Caco-2 (cell line): ENCODE results near the gene HOOK1. TPM values are rescaled to one million over a fixed set of nuclear protein-coding genes. Genes with fewer than 3 reads are reported as not detected.

Experiments used
- BruUV-seq: library from RNA; stranded (reverse); fragments of 400-500 nt; replicated peaks from 2 replicates; lab custom pipeline; 2021; lab: Mats Ljungman, UMichigan
- CTCF ChIA-PET: fragments of 300-600 bp; sonication (Branson Sonifier 250); formaldehyde crosslinking; loops from one replicate; lab custom pipeline; 2022; ENCODE audit warnings: antibody characterized with exemption; lab: Charles Lee
- POLR2A ChIA-PET: fragments of 300-600 bp; sonication (Branson Sonifier 250); formaldehyde crosslinking; loops from one replicate; lab custom pipeline; 2022; ENCODE audit warnings: antibody characterized with exemption; lab: Charles Lee
- DNase-seq, 2 experiments: peaks; one replicate each; pipeline versions ENCODE4 v3.0.0 to v3.0.0-alpha.2; 2020 to 2022
- H3K27me3 ChIP-seq: replicated peaks from 2 replicates; pipeline ENCODE4 v1.6.0; 2011; ENCODE audit warnings: low read length; ENCODE audit not compliant: control insufficient read depth, insufficient read depth
- H3K36me3 ChIP-seq: 2 replicates; pipeline ENCODE4 v1.5.1; 2011; ENCODE audit warnings: low read length; ENCODE audit not compliant: control insufficient read depth, insufficient read depth
- H3K4me1 ChIP-seq: fragments of 250-450 bp; sonication (Bioruptor Pico); 2 replicates; pipeline ENCODE4 v1.5.1; 2020; ENCODE audit warnings: mild to moderate bottlenecking
- H3K4me3 ChIP-seq: 2 replicates; pipeline ENCODE4 v1.5.1; 2011; ENCODE audit warnings: low read depth, mild to moderate bottlenecking, control low read depth, low read length
- H3K9me3 ChIP-seq: fragments of 250-450 bp; sonication (Bioruptor Pico); 2 replicates; pipeline ENCODE4 v1.5.1; 2020; ENCODE audit warnings: mild to moderate bottlenecking, moderate library complexity
- H3K27ac Mint-ChIP-seq: one replicate; pipeline ENCODE4 v1.8.0; 2022; ENCODE audit warnings: mixed read lengths; ENCODE audit not compliant: unreplicated experiment
- H3K27me3 Mint-ChIP-seq: one replicate; pipeline ENCODE4 v1.8.0; 2022; ENCODE audit warnings: mixed read lengths; ENCODE audit not compliant: insufficient read depth, unreplicated experiment
- H3K36me3 Mint-ChIP-seq: one replicate; pipeline ENCODE4 v1.8.0; 2022; ENCODE audit warnings: mild to moderate bottlenecking, mixed read lengths; ENCODE audit not compliant: insufficient read depth, unreplicated experiment
- H3K4me1 Mint-ChIP-seq: one replicate; pipeline ENCODE4 v1.8.0; 2022; ENCODE audit warnings: low read depth, mixed read lengths; ENCODE audit not compliant: unreplicated experiment
- H3K4me3 Mint-ChIP-seq: one replicate; pipeline ENCODE4 v1.8.0; 2022; ENCODE audit warnings: mild to moderate bottlenecking, moderate library complexity, mixed read lengths; ENCODE audit not compliant: unreplicated experiment
- H3K9me3 Mint-ChIP-seq: one replicate; pipeline ENCODE4 v1.8.0; 2022; ENCODE audit warnings: mixed read lengths; ENCODE audit not compliant: unreplicated experiment
- intact Hi-C: fragments of 100-400 bp; cut with micrococcal nuclease; formaldehyde crosslinking; loops from one replicate; pipeline ENCODE4 v1.10.0; 2022; ENCODE audit not compliant: unreplicated experiment
- total RNA-seq: library from RNA; stranded (reverse); gene quantifications from 2 replicates; pipeline ENCODE4 v1.2.3, GENCODE V29; 2022
- TF ChIP-seq, protein P1 (sequence below), 2 experiments: fragments of 200-600 bp in 1 of 2; IDR thresholded peaks; 1 replicate in 1 of 2; 2 replicates in 1 of 2; pipeline versions ENCODE4 v1.5.1 to v1.8.0; 2011 to 2022; ENCODE audit warnings: antibody characterized with exemption in 1 of 2, control low read depth in 1 of 2, inconsistent platforms in 1 of 2, low read depth in 1 of 2, low read length in 1 of 2, mild to moderate bottlenecking in 1 of 2, moderate library complexity in 1 of 2; ENCODE audit not compliant: insufficient read depth in 1 of 2, severe bottlenecking in 1 of 2, unreplicated experiment in 1 of 2

Gene HOOK1
- total RNA-seq, 1 experiment from 2014 or later, result 25.2 TPM

DNA sequence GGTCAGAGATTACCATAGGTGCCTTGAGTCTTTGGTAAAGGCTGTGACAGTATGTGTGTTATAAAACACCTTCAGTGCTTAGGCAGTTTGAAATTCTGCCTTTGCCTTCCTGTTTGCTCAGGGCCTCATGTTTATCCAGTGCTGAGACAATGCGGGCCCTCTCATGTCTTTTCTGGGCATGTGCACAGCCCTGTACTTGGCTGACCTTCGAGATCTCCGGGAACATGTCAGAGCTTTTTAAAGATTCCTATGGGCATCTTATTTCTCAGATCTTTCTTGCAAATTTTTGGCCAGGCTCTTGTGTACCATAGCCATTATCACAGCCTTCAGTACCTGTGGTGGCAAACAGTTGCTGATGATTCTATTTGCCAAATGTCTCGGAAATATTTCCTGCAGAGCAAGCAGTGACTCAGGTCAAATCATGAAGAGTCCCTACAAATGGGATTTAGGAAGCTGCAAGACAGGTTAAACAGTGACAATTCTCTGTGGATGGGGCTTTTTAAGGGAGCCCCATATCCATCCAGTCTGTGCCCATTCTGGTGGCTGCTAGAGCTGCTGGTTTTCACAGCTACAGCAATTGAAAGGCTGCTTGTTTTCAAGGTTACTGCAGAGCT lies 42.1 kb downstream of the HOOK1 start:
- ChIA-PET POLR2A (interaction anchor here (0.8 kb wide), 1 partner anchor 43 kb away, joined by 3 read pairs; no protein-coding TSS in a partner anchor), CTCF (interaction anchor here (1.9 kb wide), 1 partner anchor 90 kb away, joined by 5 read pairs; no protein-coding TSS in a partner anchor)
- Mint-ChIP-seq H3K27ac (peak overlapping the region; percentile 37), H3K36me3 (peaks cover 8% of the 10 kb centered on the region), H3K9me3 (peaks cover 7% of the 10 kb centered on the region), H3K4me3 (peak overlapping the region; percentile 41), H3K27me3 (no peaks in the 10 kb centered on the region), H3K4me1 (peaks cover 10% of the 10 kb centered on the region)
- no peak overlapping the region for H3K4me3 ChIP-seq
- peaks cover 22% of the 10 kb centered on the region for H3K4me1 ChIP-seq
- no TSS peak for BruUV-seq
- H3K9me3 ChIP-seq, result no peaks in the 10 kb centered on the region
- TF ChIP-seq, protein P1, sequence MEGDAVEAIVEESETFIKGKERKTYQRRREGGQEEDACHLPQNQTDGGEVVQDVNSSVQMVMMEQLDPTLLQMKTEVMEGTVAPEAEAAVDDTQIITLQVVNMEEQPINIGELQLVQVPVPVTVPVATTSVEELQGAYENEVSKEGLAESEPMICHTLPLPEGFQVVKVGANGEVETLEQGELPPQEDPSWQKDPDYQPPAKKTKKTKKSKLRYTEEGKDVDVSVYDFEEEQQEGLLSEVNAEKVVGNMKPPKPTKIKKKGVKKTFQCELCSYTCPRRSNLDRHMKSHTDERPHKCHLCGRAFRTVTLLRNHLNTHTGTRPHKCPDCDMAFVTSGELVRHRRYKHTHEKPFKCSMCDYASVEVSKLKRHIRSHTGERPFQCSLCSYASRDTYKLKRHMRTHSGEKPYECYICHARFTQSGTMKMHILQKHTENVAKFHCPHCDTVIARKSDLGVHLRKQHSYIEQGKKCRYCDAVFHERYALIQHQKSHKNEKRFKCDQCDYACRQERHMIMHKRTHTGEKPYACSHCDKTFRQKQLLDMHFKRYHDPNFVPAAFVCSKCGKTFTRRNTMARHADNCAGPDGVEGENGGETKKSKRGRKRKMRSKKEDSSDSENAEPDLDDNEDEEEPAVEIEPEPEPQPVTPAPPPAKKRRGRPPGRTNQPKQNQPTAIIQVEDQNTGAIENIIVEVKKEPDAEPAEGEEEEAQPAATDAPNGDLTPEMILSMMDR (IDR thresholded peaks at IDR 0.05; ENCODE audit: insufficient read depth in 1 of 2, low read depth in 1 of 2, low read length in 1 of 2, severe bottlenecking in 1 of 2, unreplicated experiment in 1 of 2), result no peak
- intact Hi-C loops, result loop anchor here (2.0 kb wide), 1 partner anchor 42 kb away; the partner anchor contains the start of gene HOOK1
- peak; percentile 49 to 70 for DNase-seq
- H3K27me3 ChIP-seq, result no peaks in the 10 kb centered on the region
- H3K36me3 ChIP-seq, result no peaks in the 10 kb centered on the region

DNA sequence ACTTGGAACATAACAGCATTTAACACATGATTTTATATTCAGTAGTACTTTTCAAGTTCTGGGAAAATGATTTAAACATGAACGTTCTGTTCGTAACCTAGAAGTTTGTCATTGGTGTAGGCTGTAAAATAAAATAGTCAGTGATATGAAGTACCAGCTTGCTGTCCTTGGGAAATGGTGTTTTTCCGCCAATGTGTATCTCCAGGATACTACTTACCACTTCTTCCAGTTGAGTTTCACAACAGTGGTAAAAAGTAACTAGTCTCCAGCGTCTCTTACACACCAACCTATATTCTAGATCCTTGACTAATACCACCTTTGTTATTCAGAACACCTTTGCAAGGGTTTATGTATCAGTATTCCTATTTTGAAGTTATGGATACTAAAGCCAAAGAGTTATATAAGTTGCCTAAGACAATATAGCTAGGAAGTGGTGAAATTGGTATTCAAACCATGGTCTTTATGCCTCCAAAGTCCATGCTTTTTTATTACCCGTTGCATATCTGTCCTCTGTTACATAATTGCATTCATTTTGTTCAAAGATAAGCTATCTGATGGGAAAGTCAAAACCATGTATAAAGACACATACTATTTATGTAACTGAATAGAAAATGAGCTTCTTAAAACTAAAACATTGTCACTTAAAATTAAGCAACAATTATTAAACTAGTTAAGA lies 43.1 kb downstream of the HOOK1 start:
- Mint-ChIP-seq H3K4me1 (peaks cover 10% of the 10 kb centered on the region), H3K4me3 (no peak overlapping the region), H3K36me3 (peaks cover 8% of the 10 kb centered on the region), H3K27me3 (no peaks in the 10 kb centered on the region), H3K27ac (no peak overlapping the region), H3K9me3 (peaks cover 7% of the 10 kb centered on the region)
- TF ChIP-seq, protein P1 (IDR thresholded peaks at IDR 0.05; ENCODE audit: insufficient read depth in 1 of 2, low read depth in 1 of 2, low read length in 1 of 2, severe bottlenecking in 1 of 2, unreplicated experiment in 1 of 2), result no peak
- Histone ChIP-seq H3K4me3 (no peak overlapping the region), H3K36me3 (no peaks in the 10 kb centered on the region), H3K9me3 (no peaks in the 10 kb centered on the region), H3K4me1 (peaks cover 22% of the 10 kb centered on the region), H3K27me3 (no peaks in the 10 kb centered on the region)
- no TSS peak for BruUV-seq
- ChIA-PET CTCF (interaction anchor here (1.9 kb wide), 1 partner anchor 89 kb away, joined by 5 read pairs; no protein-coding TSS in a partner anchor), POLR2A (interaction anchor here (0.8 kb wide), 1 partner anchor 44 kb away, joined by 3 read pairs; no protein-coding TSS in a partner anchor)
- intact Hi-C loops, result loop anchor here (2.0 kb wide), 1 partner anchor 43 kb away; the partner anchor contains the start of gene HOOK1
- DNase-seq, result no peak

DNA sequence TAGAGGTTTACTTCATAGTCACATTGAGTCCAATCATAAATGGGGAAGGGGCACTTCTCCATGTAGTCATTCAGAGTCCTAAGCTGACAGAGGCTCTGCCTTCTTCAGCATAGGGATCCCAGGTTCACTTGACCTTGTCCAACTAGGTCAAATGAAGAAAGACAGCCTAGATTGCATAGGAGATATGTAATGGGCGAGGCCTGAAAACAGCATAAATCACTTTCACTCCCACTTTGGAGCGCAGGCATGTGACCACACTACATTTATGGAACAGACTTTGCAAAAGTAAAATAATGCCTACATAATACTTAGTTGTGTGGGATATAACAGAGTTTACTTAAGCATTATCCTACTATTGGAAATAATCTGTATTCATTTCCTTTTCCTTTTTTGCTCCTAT lies 51.7 kb downstream of the HOOK1 start:
- Histone ChIP-seq H3K9me3 (no peaks in the 10 kb centered on the region), H3K4me1 (no peaks in the 10 kb centered on the region), H3K4me3 (no peak overlapping the region), H3K27me3 (no peaks in the 10 kb centered on the region), H3K36me3 (no peaks in the 10 kb centered on the region)
- no peaks in the 10 kb centered on the region for H3K9me3 Mint-ChIP-seq
- no peaks in the 10 kb centered on the region for H3K36me3 Mint-ChIP-seq
- intact Hi-C loops, result no loop called here
- ChIA-PET CTCF (no interaction called here), POLR2A (no interaction called here)
- H3K4me3 Mint-ChIP-seq, result no peak overlapping the region
- H3K4me1 Mint-ChIP-seq, result no peaks in the 10 kb centered on the region
- H3K27me3 Mint-ChIP-seq, result no peaks in the 10 kb centered on the region
- TF ChIP-seq, protein P1 (IDR thresholded peaks at IDR 0.05; ENCODE audit: insufficient read depth in 1 of 2, low read depth in 1 of 2, low read length in 1 of 2, severe bottlenecking in 1 of 2, unreplicated experiment in 1 of 2), result no peak
- no peak overlapping the region for H3K27ac Mint-ChIP-seq
- BruUV-seq, result no TSS peak
- DNase-seq, result no peak
